GM12891 (cell line): Measurements from ENCODE around the gene FANK1.

Source experiments
- POLR2AphosphoS5 ChIP-seq: IDR thresholded peaks from 2 replicates; pipeline ENCODE4 v1.6.1; 2011; ENCODE audit warnings: low read depth, low read length, control low read depth
- TAF1 ChIP-seq: IDR thresholded peaks from 2 replicates; pipeline ENCODE4 v1.6.1; 2011; ENCODE audit warnings: low read depth, low read length, control low read depth

- TF ChIP-seq TAF1 (no peak), POLR2AphosphoS5 (no peak)
Measured at GRCh38 chr10:126054191-126054590, 157.8 kb downstream of the FANK1 start.
